CD4-positive, alpha-beta T cell (primary cell): ENCODE data around the gene CRAMP1. TPM values are rescaled to one million over a fixed set of nuclear protein-coding genes. Genes with fewer than 3 reads are reported as not detected.

Experiments used
- ATAC-seq: fragments of 200-7000 bp; cut with Tn5 transposase; one replicate; pipeline ENCODE4 v1.10.0; 2022; ENCODE audit warnings: mild to moderate bottlenecking; ENCODE audit not compliant: poor library complexity
- CTCF ChIA-PET: fragments of 350-600 bp; sonication (Branson Sonifier 250); formaldehyde crosslinking; loops from one replicate; lab custom pipeline; 2021; ENCODE audit warnings: antibody characterized with exemption, inconsistent platforms; lab: Charles Lee
- POLR2A ChIA-PET: fragments of 350-600 bp; sonication (Branson Sonifier 250); formaldehyde crosslinking; loops from one replicate; lab custom pipeline; 2021; ENCODE audit warnings: antibody characterized with exemption, inconsistent platforms; lab: Charles Lee
- DNase-seq, 14 experiments: peaks; one replicate each; pipeline ENCODE4 v3.0.0-alpha.2; 2013 to 2020; ENCODE audit warnings: mixed read lengths in 2 of 14
- H3K27ac ChIP-seq, 2 donors: one replicate each; pipeline versions ENCODE4 v1.5.1 to v1.7.0; 2013; ENCODE audit warnings: low read length in 2 of 2, low read depth in 1 of 2, mild to moderate bottlenecking in 1 of 2
- H3K27me3 ChIP-seq, 2 experiments: 1 replicate in 1 of 2; 2 replicates in 1 of 2; pipeline versions ENCODE4 v1.6.1 to v1.7.0; 2013; ENCODE audit warnings: low read length in 2 of 2, control low read depth in 1 of 2, mild to moderate bottlenecking in 1 of 2, moderate library complexity in 1 of 2; ENCODE audit not compliant: insufficient read depth in 2 of 2, control insufficient read depth in 1 of 2
- H3K36me3 ChIP-seq: one replicate; pipeline ENCODE4 v1.6.1; 2013; ENCODE audit warnings: low read length, control low read depth; ENCODE audit not compliant: insufficient read depth
- H3K4me1 ChIP-seq: one replicate; pipeline ENCODE4 v1.6.1; 2013; ENCODE audit warnings: low read length, control low read depth; ENCODE audit not compliant: insufficient read depth
- H3K4me3 ChIP-seq: one replicate; pipeline ENCODE4 v1.5.1; 2013; ENCODE audit warnings: mild to moderate bottlenecking, low read length, moderate library complexity
- H3K9me3 ChIP-seq, 2 experiments: 1 replicate in 1 of 2; 2 replicates in 1 of 2; pipeline versions ENCODE4 v1.6.1 to v1.7.0; 2013; ENCODE audit warnings: low read length in 2 of 2, mild to moderate bottlenecking in 2 of 2, control low read depth in 1 of 2, moderate library complexity in 1 of 2; ENCODE audit not compliant: control insufficient read depth in 1 of 2, insufficient read depth in 1 of 2
- H3K27ac Mint-ChIP-seq: one replicate; pipeline ENCODE4 v1.8.0; 2020; ENCODE audit warnings: mixed read lengths
- H3K27me3 Mint-ChIP-seq: one replicate; pipeline ENCODE4 v1.8.0; 2021; ENCODE audit warnings: mixed read lengths
- H3K36me3 Mint-ChIP-seq: one replicate; pipeline ENCODE4 v1.8.0; 2021; ENCODE audit warnings: low read depth, mixed read lengths
- H3K4me1 Mint-ChIP-seq: one replicate; pipeline ENCODE4 v1.8.0; 2021; ENCODE audit warnings: low read depth, mixed read lengths
- H3K4me3 Mint-ChIP-seq: one replicate; pipeline ENCODE4 v1.8.0; 2020; ENCODE audit warnings: mild to moderate bottlenecking, mixed read lengths
- H3K9me3 Mint-ChIP-seq: one replicate; pipeline ENCODE4 v1.8.0; 2020; ENCODE audit warnings: mixed read lengths
- intact Hi-C, 2 experiments: fragments of 100-400 bp; cut with DNase I in 1 of 2; cut with micrococcal nuclease in 1 of 2; formaldehyde crosslinking; loops; one replicate each; pipeline versions ENCODE4 v1.15.1 to v1.9.0; 2023 to 2025; cut with DNase I, micrococcal nuclease
- total RNA-seq, 174 experiments: library from RNA in 2 of 174; stranded (reverse) in 2 of 174; gene quantifications; one replicate each; pipeline ENCODE4 v1.2.3 and lab custom pipeline; 2021 to 2026
- TF ChIP-seq, protein P1 (sequence below): fragments of 200-600 bp; IDR thresholded peaks from one replicate; pipeline ENCODE4 v1.8.0; 2022; ENCODE audit warnings: antibody characterized with exemption, mild to moderate bottlenecking

The CRAMP1 gene
- total RNA-seq, 2 experiments from 2014 or later = 14.1 to 15.2 TPM

DNA sequence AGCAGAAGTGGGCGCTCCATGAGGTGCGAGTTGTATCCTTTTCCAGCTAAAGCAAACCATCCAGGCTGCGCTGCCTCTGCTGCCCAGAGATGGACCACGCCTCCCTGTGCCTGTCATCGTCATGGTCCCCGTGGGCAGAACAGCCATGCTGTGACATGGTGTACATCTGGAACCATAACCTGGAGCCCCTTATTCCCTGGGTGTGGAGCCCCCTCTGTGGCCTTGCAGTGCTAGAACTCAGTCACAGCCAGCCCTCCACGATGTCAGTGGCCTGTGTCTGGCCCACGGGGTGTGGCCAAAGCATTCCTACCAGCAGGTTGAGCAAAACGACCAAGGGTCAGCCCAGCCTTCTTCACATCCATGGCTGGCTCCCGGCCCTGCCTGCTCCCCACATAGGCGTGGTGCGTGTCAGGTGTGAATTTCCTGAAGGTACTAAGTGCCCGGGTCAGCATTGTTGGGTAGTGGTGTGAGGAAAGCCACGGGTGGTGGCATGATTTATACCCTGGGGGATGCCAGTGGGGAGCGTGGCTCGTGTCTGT is 43.2 kb downstream of the CRAMP1 start:
- peaks cover 64% of the 10 kb centered on the region for H3K36me3 Mint-ChIP-seq
- H3K9me3 Mint-ChIP-seq = no peaks in the 10 kb centered on the region
- Histone ChIP-seq H3K36me3 (peaks cover 56% of the 10 kb centered on the region), H3K27me3 (no peaks in the 10 kb centered on the region), H3K9me3 (no peaks in the 10 kb centered on the region), H3K27ac (no peak overlapping the region), H3K4me1 (no peaks in the 10 kb centered on the region), H3K4me3 (no peak overlapping the region)
- ChIA-PET CTCF (no interaction called here), POLR2A (no interaction called here)
- no peaks in the 10 kb centered on the region for H3K27me3 Mint-ChIP-seq
- ATAC-seq = no peak
- H3K4me3 Mint-ChIP-seq = no peak overlapping the region
- TF ChIP-seq, protein P1, sequence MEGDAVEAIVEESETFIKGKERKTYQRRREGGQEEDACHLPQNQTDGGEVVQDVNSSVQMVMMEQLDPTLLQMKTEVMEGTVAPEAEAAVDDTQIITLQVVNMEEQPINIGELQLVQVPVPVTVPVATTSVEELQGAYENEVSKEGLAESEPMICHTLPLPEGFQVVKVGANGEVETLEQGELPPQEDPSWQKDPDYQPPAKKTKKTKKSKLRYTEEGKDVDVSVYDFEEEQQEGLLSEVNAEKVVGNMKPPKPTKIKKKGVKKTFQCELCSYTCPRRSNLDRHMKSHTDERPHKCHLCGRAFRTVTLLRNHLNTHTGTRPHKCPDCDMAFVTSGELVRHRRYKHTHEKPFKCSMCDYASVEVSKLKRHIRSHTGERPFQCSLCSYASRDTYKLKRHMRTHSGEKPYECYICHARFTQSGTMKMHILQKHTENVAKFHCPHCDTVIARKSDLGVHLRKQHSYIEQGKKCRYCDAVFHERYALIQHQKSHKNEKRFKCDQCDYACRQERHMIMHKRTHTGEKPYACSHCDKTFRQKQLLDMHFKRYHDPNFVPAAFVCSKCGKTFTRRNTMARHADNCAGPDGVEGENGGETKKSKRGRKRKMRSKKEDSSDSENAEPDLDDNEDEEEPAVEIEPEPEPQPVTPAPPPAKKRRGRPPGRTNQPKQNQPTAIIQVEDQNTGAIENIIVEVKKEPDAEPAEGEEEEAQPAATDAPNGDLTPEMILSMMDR = no peak
- DNase-seq = no peak
- intact Hi-C loops = no loop called here
- no peak overlapping the region for H3K27ac Mint-ChIP-seq
- H3K4me1 Mint-ChIP-seq = no peaks in the 10 kb centered on the region

DNA sequence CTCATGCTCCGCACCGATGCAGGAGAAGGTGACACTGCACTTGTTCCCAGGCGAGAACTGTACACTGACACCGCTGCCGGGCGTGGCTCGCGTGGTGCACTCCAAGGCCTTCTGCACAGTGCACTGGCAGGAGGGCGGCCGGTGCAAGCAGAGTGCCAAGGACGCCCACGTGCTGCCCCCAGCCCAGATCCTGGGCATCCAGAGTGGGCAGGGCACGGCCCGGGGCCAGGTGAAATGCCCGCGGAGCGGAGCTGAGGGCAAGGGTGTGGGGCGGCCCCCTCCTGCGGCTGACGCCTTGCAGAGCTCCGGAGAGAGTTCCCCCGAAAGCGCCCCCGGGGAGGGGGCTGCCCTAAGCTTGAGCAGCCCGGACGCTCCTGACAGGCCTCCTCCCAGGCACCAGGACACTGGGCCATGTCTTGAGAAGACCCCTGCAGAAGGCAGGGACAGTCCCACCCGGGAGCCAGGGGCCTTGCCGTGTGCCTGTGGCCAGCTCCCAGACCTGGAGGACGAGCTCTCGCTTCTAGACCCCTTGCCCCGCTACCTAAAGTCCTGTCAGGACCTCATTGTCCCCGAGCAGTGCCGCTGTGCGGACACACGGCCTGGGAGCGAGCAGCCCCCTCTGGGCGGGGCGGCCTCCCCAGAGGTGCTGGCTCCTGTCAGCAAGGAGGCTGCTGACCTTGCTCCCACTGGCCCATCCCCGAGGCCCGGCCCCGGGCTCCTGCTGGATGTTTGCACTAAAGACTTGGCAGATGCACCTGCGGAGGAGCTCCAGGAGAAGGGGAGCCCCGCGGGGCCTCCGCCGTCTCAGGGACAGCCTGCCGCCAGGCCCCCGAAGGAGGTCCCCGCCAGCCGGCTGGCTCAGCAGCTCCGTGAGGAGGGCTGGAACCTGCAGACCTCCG is 44.0 kb downstream of the CRAMP1 start:
- CTCF ChIA-PET = no interaction called here
- ATAC-seq (no peak), DNase-seq (no peak)
- Mint-ChIP-seq H3K4me1 (no peaks in the 10 kb centered on the region), H3K27me3 (no peaks in the 10 kb centered on the region), H3K27ac (no peak overlapping the region), H3K36me3 (peaks cover 60% of the 10 kb centered on the region), H3K9me3 (no peaks in the 10 kb centered on the region), H3K4me3 (no peak overlapping the region)
- Histone ChIP-seq H3K4me3 (no peak overlapping the region), H3K27me3 (no peaks in the 10 kb centered on the region), H3K36me3 (peaks cover 57% of the 10 kb centered on the region), H3K9me3 (no peaks in the 10 kb centered on the region), H3K4me1 (no peaks in the 10 kb centered on the region), H3K27ac (no peak overlapping the region)
- POLR2A ChIA-PET = no interaction called here
- TF ChIP-seq, protein P1 = no peak
- intact Hi-C loops = no loop called here

DNA sequence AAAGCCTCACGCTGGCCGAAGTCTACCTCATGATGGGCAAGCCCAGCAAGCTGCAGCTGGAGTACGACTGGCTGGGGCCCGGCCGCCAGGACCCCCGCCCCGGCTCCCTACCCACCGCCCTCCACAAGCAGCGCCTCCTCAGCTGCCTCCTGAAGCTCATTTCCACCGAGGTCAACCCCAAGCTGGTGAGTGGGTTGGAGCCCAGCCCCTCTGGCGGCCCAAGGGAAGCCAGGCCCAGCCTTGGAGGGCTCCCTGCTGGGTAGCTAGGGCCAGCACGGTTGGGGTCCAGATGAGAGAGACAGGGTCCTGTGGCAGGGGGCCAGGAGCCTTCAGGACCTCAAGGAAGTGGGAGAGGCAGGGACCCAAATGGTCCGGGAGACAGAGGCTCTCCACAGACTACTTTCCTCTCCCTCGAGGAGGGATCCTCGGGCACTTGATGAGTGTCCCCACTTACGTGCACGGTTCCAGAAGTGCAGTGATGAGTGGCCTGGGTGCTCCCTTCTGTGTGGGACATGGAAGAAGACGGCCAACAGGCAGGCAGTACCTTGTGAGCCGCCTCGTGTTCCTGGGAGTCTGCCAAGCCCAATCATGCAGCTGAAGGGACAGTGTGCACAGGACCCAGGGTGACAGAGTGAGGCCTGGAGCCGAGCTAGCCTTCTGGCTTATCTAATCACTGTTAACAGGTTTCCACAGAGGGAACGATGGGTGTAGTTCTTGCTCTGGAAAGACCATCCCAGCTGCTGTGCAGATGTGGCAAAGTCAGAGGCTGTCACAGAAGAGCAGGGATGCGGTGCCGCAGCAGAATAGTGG is 44.9 kb downstream of the CRAMP1 start:
- ChIA-PET CTCF (no interaction called here), POLR2A (no interaction called here)
- H3K27ac ChIP-seq = no peak overlapping the region
- TF ChIP-seq, protein P1 = no peak
- H3K4me1 Mint-ChIP-seq = no peaks in the 10 kb centered on the region
- H3K4me3 Mint-ChIP-seq = no peak overlapping the region
- H3K4me3 ChIP-seq = no peak overlapping the region
- ATAC-seq (no peak), DNase-seq (no peak)
- peaks cover 61% of the 10 kb centered on the region for H3K36me3 ChIP-seq
- H3K9me3 Mint-ChIP-seq = no peaks in the 10 kb centered on the region
- peaks cover 57% of the 10 kb centered on the region for H3K36me3 Mint-ChIP-seq
- no peaks in the 10 kb centered on the region for H3K9me3 ChIP-seq
- intact Hi-C loops = no loop called here
- H3K4me1 ChIP-seq = no peaks in the 10 kb centered on the region
- H3K27me3 Mint-ChIP-seq = no peaks in the 10 kb centered on the region
- no peaks in the 10 kb centered on the region for H3K27me3 ChIP-seq
- H3K27ac Mint-ChIP-seq = no peak overlapping the region
